CD4-positive, alpha-beta T cell (primary cell): ENCODE results near the gene ARHGEF33. TPM values are rescaled to one million over a fixed set of nuclear protein-coding genes. Genes with fewer than 3 reads are reported as not detected.

Experiments used
- ATAC-seq: fragments of 200-7000 bp; cut with Tn5 transposase; one replicate; pipeline ENCODE4 v1.10.0; 2022; ENCODE audit warnings: mild to moderate bottlenecking; ENCODE audit not compliant: poor library complexity
- CTCF ChIA-PET: fragments of 350-600 bp; sonication (Branson Sonifier 250); formaldehyde crosslinking; loops from one replicate; lab custom pipeline; 2021; ENCODE audit warnings: antibody characterized with exemption, inconsistent platforms; lab: Charles Lee
- POLR2A ChIA-PET: fragments of 350-600 bp; sonication (Branson Sonifier 250); formaldehyde crosslinking; loops from one replicate; lab custom pipeline; 2021; ENCODE audit warnings: antibody characterized with exemption, inconsistent platforms; lab: Charles Lee
- DNase-seq, 14 experiments: peaks; one replicate each; pipeline ENCODE4 v3.0.0-alpha.2; 2013 to 2020; ENCODE audit warnings: mixed read lengths in 2 of 14
- H3K27ac ChIP-seq, 2 donors: one replicate each; pipeline versions ENCODE4 v1.5.1 to v1.7.0; 2013; ENCODE audit warnings: low read length in 2 of 2, low read depth in 1 of 2, mild to moderate bottlenecking in 1 of 2
- H3K27me3 ChIP-seq, 2 experiments: 1 replicate in 1 of 2; 2 replicates in 1 of 2; pipeline versions ENCODE4 v1.6.1 to v1.7.0; 2013; ENCODE audit warnings: low read length in 2 of 2, control low read depth in 1 of 2, mild to moderate bottlenecking in 1 of 2, moderate library complexity in 1 of 2; ENCODE audit not compliant: insufficient read depth in 2 of 2, control insufficient read depth in 1 of 2
- H3K36me3 ChIP-seq: one replicate; pipeline ENCODE4 v1.6.1; 2013; ENCODE audit warnings: low read length, control low read depth; ENCODE audit not compliant: insufficient read depth
- H3K4me1 ChIP-seq: one replicate; pipeline ENCODE4 v1.6.1; 2013; ENCODE audit warnings: low read length, control low read depth; ENCODE audit not compliant: insufficient read depth
- H3K4me3 ChIP-seq: one replicate; pipeline ENCODE4 v1.5.1; 2013; ENCODE audit warnings: mild to moderate bottlenecking, low read length, moderate library complexity
- H3K9me3 ChIP-seq, 2 experiments: 1 replicate in 1 of 2; 2 replicates in 1 of 2; pipeline versions ENCODE4 v1.6.1 to v1.7.0; 2013; ENCODE audit warnings: low read length in 2 of 2, mild to moderate bottlenecking in 2 of 2, control low read depth in 1 of 2, moderate library complexity in 1 of 2; ENCODE audit not compliant: control insufficient read depth in 1 of 2, insufficient read depth in 1 of 2
- H3K27ac Mint-ChIP-seq: one replicate; pipeline ENCODE4 v1.8.0; 2020; ENCODE audit warnings: mixed read lengths
- H3K27me3 Mint-ChIP-seq: one replicate; pipeline ENCODE4 v1.8.0; 2021; ENCODE audit warnings: mixed read lengths
- H3K36me3 Mint-ChIP-seq: one replicate; pipeline ENCODE4 v1.8.0; 2021; ENCODE audit warnings: low read depth, mixed read lengths
- H3K4me1 Mint-ChIP-seq: one replicate; pipeline ENCODE4 v1.8.0; 2021; ENCODE audit warnings: low read depth, mixed read lengths
- H3K4me3 Mint-ChIP-seq: one replicate; pipeline ENCODE4 v1.8.0; 2020; ENCODE audit warnings: mild to moderate bottlenecking, mixed read lengths
- H3K9me3 Mint-ChIP-seq: one replicate; pipeline ENCODE4 v1.8.0; 2020; ENCODE audit warnings: mixed read lengths
- CTCF ChIP-seq: fragments of 200-600 bp; IDR thresholded peaks from one replicate; pipeline ENCODE4 v1.8.0; 2022; ENCODE audit warnings: antibody characterized with exemption, mild to moderate bottlenecking
- intact Hi-C, 2 experiments: fragments of 100-400 bp; cut with DNase I in 1 of 2; cut with micrococcal nuclease in 1 of 2; formaldehyde crosslinking; loops; one replicate each; pipeline versions ENCODE4 v1.15.1 to v1.9.0; 2023 to 2025; cut with DNase I, micrococcal nuclease
- total RNA-seq, 174 experiments: library from RNA in 2 of 174; stranded (reverse) in 2 of 174; gene quantifications; one replicate each; pipeline ENCODE4 v1.2.3 and lab custom pipeline; 2021 to 2026

Gene ARHGEF33
- total RNA-seq, 2 experiments from 2014 or later, result not detected

DNA sequence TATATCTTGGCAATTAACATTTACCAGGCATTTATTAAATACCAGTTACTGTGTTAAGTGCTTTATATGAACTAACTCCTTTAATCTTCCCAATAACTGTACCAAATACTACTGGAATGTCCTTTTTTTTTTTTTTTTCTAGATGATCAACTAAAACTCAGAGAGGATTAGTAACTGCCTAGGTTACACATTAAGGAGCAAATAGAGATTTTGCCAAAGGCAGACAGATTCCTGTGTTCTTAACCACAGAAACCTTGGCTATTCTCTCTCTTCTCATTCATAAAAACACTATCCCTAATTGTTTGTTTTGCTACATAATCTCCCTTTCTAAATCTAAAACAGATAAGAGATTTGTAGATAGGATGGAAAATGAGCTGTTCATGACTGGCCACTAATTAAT lies 27.2 kb upstream of the ARHGEF33 start:
- ChIA-PET POLR2A (no interaction called here), CTCF (no interaction called here)
- Mint-ChIP-seq H3K27me3 (no peaks in the 10 kb centered on the region), H3K4me3 (no peak overlapping the region), H3K9me3 (no peaks in the 10 kb centered on the region), H3K4me1 (no peaks in the 10 kb centered on the region), H3K36me3 (peaks cover 69% of the 10 kb centered on the region), H3K27ac (no peak overlapping the region)
- Histone ChIP-seq H3K4me1 (no peaks in the 10 kb centered on the region), H3K27ac (no peak overlapping the region), H3K4me3 (no peak overlapping the region), H3K9me3 (no peaks in the 10 kb centered on the region), H3K36me3 (peaks cover 58% of the 10 kb centered on the region), H3K27me3 (no peaks in the 10 kb centered on the region)
- DNase-seq, result no peak
- no peak for ATAC-seq
- no peak for TF ChIP-seq CTCF
- intact Hi-C loops, result no loop called here

DNA sequence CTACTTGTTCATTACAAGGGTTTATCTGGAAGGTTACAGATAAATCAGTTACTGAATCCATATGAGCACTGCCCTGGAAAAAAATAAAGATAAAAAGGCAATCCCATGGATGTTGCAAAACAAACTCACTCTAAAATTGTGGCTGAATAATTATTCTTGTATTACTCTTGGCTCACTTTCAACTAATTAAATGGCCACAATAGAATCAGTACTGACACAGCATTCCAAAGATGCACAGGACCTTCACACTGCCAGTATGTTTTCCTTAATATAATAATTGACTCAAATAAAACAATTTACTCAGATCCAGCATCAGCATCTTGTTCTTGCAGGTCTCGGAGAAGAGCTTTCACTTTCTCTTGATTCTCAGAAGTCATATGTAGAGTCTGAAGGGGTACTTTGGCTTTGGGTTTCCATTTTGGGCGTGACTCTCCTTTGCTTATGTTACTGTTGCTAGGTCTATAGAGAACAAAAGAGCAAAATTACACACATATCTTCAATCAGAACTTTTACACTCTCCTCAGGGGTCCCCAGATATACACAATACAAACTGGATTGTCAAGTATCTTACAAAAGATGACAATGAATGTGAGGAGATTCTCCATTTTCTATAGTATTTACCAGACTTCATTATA lies 26.5 kb upstream of the ARHGEF33 start:
- Histone ChIP-seq H3K4me1 (no peaks in the 10 kb centered on the region), H3K4me3 (no peak overlapping the region), H3K36me3 (peaks cover 53% of the 10 kb centered on the region), H3K9me3 (no peaks in the 10 kb centered on the region), H3K27ac (no peak overlapping the region), H3K27me3 (no peaks in the 10 kb centered on the region)
- Mint-ChIP-seq H3K4me1 (no peaks in the 10 kb centered on the region), H3K36me3 (peaks cover 70% of the 10 kb centered on the region), H3K27ac (no peak overlapping the region), H3K9me3 (no peaks in the 10 kb centered on the region), H3K27me3 (no peaks in the 10 kb centered on the region), H3K4me3 (no peak overlapping the region)
- ChIA-PET CTCF (no interaction called here), POLR2A (no interaction called here)
- ATAC-seq (no peak), DNase-seq (peak in 1 of 14 experiments; percentile 27)
- intact Hi-C loops, result no loop called here
- no peak for TF ChIP-seq CTCF

DNA sequence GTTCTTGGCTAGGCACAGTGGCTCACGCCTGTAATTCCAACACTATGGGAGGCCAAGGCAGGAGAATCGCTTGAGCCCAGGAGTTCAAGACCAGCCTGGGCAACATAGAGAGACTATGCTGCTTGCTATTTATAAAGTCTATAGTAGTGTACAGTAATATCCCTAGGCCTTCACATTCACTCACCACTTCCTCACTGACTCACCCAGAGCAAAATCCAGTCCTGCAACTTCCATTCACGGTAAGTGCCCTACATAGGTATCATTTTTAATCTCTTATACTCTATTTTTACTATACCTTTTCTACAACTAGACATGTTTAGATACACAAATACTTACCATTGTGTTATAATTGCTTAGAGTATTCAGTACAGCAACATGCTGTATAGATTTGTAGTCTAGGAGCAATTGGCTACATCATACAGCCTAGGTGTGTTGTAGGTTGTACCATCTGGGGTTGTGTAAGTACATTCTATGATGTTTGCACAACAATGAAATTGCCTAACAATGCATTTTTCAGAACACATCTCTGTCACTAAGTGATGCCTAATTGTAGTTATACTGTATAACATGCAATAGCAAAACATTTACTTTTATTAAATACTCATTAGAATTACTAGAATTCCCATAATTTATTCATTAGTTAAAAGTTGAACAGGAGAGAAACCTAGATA lies 22.8 kb upstream of the ARHGEF33 start:
- intact Hi-C loops, result no loop called here
- no peak overlapping the region for H3K4me3 Mint-ChIP-seq
- H3K4me3 ChIP-seq, result no peak overlapping the region
- POLR2A ChIA-PET, result no interaction called here
- H3K27ac Mint-ChIP-seq, result no peak overlapping the region
- no peak for DNase-seq
- peaks cover 68% of the 10 kb centered on the region for H3K36me3 Mint-ChIP-seq
- H3K9me3 Mint-ChIP-seq, result peaks cover 7% of the 10 kb centered on the region
- H3K27me3 ChIP-seq, result no peaks in the 10 kb centered on the region
- H3K27ac ChIP-seq, result no peak overlapping the region
- TF ChIP-seq CTCF, result no peak
- CTCF ChIA-PET, result no interaction called here
- H3K4me1 ChIP-seq, result no peaks in the 10 kb centered on the region
- peaks cover 23% of the 10 kb centered on the region for H3K36me3 ChIP-seq
- ATAC-seq, result no peak
- H3K4me1 Mint-ChIP-seq, result no peaks in the 10 kb centered on the region
- H3K9me3 ChIP-seq, result peaks cover 4 to 8% of the 10 kb centered on the region in 2 experiments
- no peaks in the 10 kb centered on the region for H3K27me3 Mint-ChIP-seq
